Ovary (tissue), 3 donors: Measurements from ENCODE around the gene CCS.

Source experiments
- EP300 ChIP-seq: sonication (generic); formaldehyde crosslinking; IDR thresholded peaks from one replicate; pipeline ENCODE4 v1.6.1; 2017; ENCODE audit warnings: antibody characterized with exemption
- POLR2A ChIP-seq: fragments of 450-650 bp; IDR thresholded peaks from one replicate; pipeline ENCODE4 v1.6.1; 2017; ENCODE audit warnings: antibody characterized with exemption, mild to moderate bottlenecking, moderate library complexity
- TF ChIP-seq, protein P1 (sequence below), 3 donors: fragments of 450-650 bp in 2 of 3; fragments of 200-600 bp in 1 of 3; IDR thresholded peaks; one replicate each; pipeline versions ENCODE4 v1.5.1 to v1.8.0; 2016 to 2022; ENCODE audit warnings: antibody characterized with exemption in 3 of 3, mild to moderate bottlenecking in 1 of 3
- donor health status: DM: no; HTN: no; CAD: no.

DNA sequence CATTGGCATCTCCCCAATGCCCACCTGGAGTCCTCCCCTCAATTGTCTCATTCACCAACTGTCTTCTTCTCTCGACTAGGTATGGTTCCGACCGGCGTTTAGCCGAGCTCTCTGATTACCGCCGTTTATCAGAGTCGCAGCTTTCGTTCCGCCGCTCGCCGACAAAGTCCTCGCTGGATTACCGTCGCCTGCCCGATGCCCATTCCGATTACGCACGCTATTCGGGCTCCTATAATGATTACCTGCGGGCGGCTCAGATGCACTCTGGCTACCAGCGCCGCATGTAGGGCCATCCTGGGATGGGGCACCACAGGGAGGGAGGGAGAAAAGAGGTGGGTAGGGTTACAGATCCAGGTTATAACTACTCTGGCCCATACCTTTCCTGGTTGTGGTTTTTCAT is 33.4 kb downstream of the CCS start:
- TF ChIP-seq, protein P1, sequence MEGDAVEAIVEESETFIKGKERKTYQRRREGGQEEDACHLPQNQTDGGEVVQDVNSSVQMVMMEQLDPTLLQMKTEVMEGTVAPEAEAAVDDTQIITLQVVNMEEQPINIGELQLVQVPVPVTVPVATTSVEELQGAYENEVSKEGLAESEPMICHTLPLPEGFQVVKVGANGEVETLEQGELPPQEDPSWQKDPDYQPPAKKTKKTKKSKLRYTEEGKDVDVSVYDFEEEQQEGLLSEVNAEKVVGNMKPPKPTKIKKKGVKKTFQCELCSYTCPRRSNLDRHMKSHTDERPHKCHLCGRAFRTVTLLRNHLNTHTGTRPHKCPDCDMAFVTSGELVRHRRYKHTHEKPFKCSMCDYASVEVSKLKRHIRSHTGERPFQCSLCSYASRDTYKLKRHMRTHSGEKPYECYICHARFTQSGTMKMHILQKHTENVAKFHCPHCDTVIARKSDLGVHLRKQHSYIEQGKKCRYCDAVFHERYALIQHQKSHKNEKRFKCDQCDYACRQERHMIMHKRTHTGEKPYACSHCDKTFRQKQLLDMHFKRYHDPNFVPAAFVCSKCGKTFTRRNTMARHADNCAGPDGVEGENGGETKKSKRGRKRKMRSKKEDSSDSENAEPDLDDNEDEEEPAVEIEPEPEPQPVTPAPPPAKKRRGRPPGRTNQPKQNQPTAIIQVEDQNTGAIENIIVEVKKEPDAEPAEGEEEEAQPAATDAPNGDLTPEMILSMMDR (IDR thresholded peaks at IDR 0.05): no peak
- TF ChIP-seq POLR2A (no peak), EP300 (no peak)
